K562 (cell line): ENCODE measurements around the gene IGDCC3. TPM values are rescaled to one million over a fixed set of nuclear protein-coding genes. Genes with fewer than 3 reads are reported as not detected.

Experiments used
- ATF3 ChIP-seq, 2 experiments: fragments of 450-650 bp in 1 of 2; sonication (generic) in 1 of 2; formaldehyde crosslinking in 1 of 2; IDR thresholded peaks in 1 of 2; conservative IDR thresholded peaks in 1 of 2; 2 replicates each; pipeline versions ENCODE4 v1.6.1 to v1.8.1; 2016 to 2023; ENCODE audit warnings: mild to moderate bottlenecking in 2 of 2, moderate library complexity in 2 of 2, inconsistent platforms in 1 of 2, missing genetic modification reagents in 1 of 2
- CREB3L1 ChIP-seq: fragments of 450-650 bp; IDR thresholded peaks from 2 replicates; pipeline ENCODE4 v1.6.1; 2014; ENCODE audit warnings: low read depth, mild to moderate bottlenecking, moderate library complexity, borderline replicate concordance
- CTBP1 ChIP-seq: fragments of 450-650 bp; IDR thresholded peaks from 2 replicates; pipeline ENCODE4 v1.6.1; 2016; ENCODE audit warnings: borderline replicate concordance
- ETS2 ChIP-seq: IDR thresholded peaks from 2 replicates; pipeline ENCODE4 v1.6.1; 2016; ENCODE audit warnings: borderline replicate concordance, missing genetic modification characterization, mild to moderate bottlenecking, moderate library complexity, missing compliant biosample characterization; ENCODE audit not compliant: poor library complexity, severe bottlenecking
- ETV5 ChIP-seq: sonication (generic); formaldehyde crosslinking; IDR thresholded peaks from 2 replicates; pipeline ENCODE4 v1.4.0; 2020; ENCODE audit warnings: low read depth, mild to moderate bottlenecking, missing genetic modification reagents
- ILK ChIP-seq: fragments of 450-650 bp; IDR thresholded peaks from 2 replicates; pipeline ENCODE4 v1.6.1; 2016; ENCODE audit warnings: missing genetic modification characterization, low read depth, mild to moderate bottlenecking, missing compliant biosample characterization, moderate library complexity, borderline replicate concordance
- KAT2B ChIP-seq: IDR thresholded peaks from one replicate; pipeline ENCODE4 v1.6.1; 2012; ENCODE audit warnings: low read depth, mild to moderate bottlenecking, control low read depth, inconsistent platforms, low read length, moderate library complexity
- NR2F6 ChIP-seq: fragments of 450-650 bp; formaldehyde crosslinking; IDR thresholded peaks from 2 replicates; pipeline ENCODE4 v1.4.0; 2020; ENCODE audit warnings: mild to moderate bottlenecking
- RCOR1 ChIP-seq, 2 experiments: IDR thresholded peaks; 2 replicates each; pipeline ENCODE4 v1.6.1; 2012; ENCODE audit warnings: low read depth in 2 of 2, low read length in 2 of 2, borderline replicate concordance in 1 of 2, improper control_type of control experiment in 1 of 2
- TCF7 ChIP-seq: sonication (generic); IDR thresholded peaks from 2 replicates; pipeline ENCODE4 v1.6.1; 2016; ENCODE audit warnings: antibody characterized with exemption, borderline replicate concordance
- TFAP4 ChIP-seq: sonication (generic); formaldehyde crosslinking; IDR thresholded peaks from 2 replicates; pipeline ENCODE4 v1.8.0; 2022; ENCODE audit warnings: missing genetic modification reagents, mild to moderate bottlenecking, moderate library complexity, borderline replicate concordance
- ZBTB2 ChIP-seq: fragments of 450-650 bp; IDR thresholded peaks from 2 replicates; pipeline ENCODE4 v1.6.1; 2016; ENCODE audit warnings: antibody characterized with exemption
- ZNF124 ChIP-seq: sonication (generic); formaldehyde crosslinking; IDR thresholded peaks from 2 replicates; pipeline ENCODE4 v1.8.1; 2022; ENCODE audit warnings: missing genetic modification reagents
- ZNF311 ChIP-seq: fragments of 250-450 bp; sonication (Bioruptor Pico); IDR thresholded peaks from 2 replicates; pipeline ENCODE4 v1.4.0; 2020; ENCODE audit warnings: mild to moderate bottlenecking, moderate library complexity
- polyA plus RNA-seq, 8 experiments: library from polyadenylated mRNA; depleted of rRNA in 4 of 8; stranded (reverse) in 5 of 8; unstranded in 3 of 8; fragments of >200 nt; fragmentation: Nextera tagmentation in 2 of 8; fragmentation: Illumina TruSeq in 1 of 8; extraction: Ambion mirVana in 2 of 8; extraction: Trizol in 1 of 8; gene quantifications; 2 replicates each; pipeline versions ENCODE4 v1.2.1 to v1.2.3, GENCODE V29; 2011 to 2014; ENCODE audit warnings: inconsistent platforms in 1 of 8, missing spikeins in 1 of 8
- total RNA-seq, 7 experiments: library from RNA; depleted of rRNA in 6 of 7; stranded (reverse); fragments of >200 nt in 6 of 7; fragmentation: Illumina TruSeq in 2 of 7; extraction: Trizol in 2 of 7; gene quantifications; 2 replicates each; pipeline versions ENCODE4 v1.2.1 to v1.2.3, GENCODE V29; 2011 to 2021; ENCODE audit warnings: low replicate concordance in 1 of 7

IGDCC3 gene
- total and polyA plus RNA-seq, 9 of the 15 experiments (the other 6 are each of a cell fraction or from before 2014, with no cell fraction given) = not detected

GRCh38 chr15:65423976-65424679, 46.3 kb upstream of the IGDCC3 start (continued):
- no peak for TF ChIP-seq CREB3L1
- TF ChIP-seq ZNF124 (CRISPR knock-in tag) = no peak
- no peak for TF ChIP-seq ETV5 (CRISPR knock-in tag)
- TF ChIP-seq ZNF311 (CRISPR knock-in tag) = no peak
- TF ChIP-seq ZBTB2 = no peak
- TF ChIP-seq RCOR1 (IDR thresholded peaks at IDR 0.05; ENCODE audit: borderline replicate concordance in 1 of 2, low read depth in 2 of 2, low read length in 2 of 2) = peak in 1 of 2 experiments; percentile 61; a peak in 1 of 4 replicates
- no peak for TF ChIP-seq TCF7
- TF ChIP-seq ATF3 (IDR thresholded peaks at IDR 0.05) = peak; percentile 39; the same call in 1 of the 2 replicates
- no peak for TF ChIP-seq ATF3 (CRISPR knock-in tag; conservative IDR thresholded peaks at IDR 0.05)
- TF ChIP-seq NR2F6 = no peak
- no peak for TF ChIP-seq ILK (tag)
- no peak for TF ChIP-seq TFAP4 (CRISPR knock-in tag)
- TF ChIP-seq KAT2B = no peak
- peak; percentile 83 for TF ChIP-seq CTBP1
- TF ChIP-seq ETS2 (tag) = no peak
